Measurements from ENCODE around the gene AMBRA1.

Gene AMBRA1, protein sequence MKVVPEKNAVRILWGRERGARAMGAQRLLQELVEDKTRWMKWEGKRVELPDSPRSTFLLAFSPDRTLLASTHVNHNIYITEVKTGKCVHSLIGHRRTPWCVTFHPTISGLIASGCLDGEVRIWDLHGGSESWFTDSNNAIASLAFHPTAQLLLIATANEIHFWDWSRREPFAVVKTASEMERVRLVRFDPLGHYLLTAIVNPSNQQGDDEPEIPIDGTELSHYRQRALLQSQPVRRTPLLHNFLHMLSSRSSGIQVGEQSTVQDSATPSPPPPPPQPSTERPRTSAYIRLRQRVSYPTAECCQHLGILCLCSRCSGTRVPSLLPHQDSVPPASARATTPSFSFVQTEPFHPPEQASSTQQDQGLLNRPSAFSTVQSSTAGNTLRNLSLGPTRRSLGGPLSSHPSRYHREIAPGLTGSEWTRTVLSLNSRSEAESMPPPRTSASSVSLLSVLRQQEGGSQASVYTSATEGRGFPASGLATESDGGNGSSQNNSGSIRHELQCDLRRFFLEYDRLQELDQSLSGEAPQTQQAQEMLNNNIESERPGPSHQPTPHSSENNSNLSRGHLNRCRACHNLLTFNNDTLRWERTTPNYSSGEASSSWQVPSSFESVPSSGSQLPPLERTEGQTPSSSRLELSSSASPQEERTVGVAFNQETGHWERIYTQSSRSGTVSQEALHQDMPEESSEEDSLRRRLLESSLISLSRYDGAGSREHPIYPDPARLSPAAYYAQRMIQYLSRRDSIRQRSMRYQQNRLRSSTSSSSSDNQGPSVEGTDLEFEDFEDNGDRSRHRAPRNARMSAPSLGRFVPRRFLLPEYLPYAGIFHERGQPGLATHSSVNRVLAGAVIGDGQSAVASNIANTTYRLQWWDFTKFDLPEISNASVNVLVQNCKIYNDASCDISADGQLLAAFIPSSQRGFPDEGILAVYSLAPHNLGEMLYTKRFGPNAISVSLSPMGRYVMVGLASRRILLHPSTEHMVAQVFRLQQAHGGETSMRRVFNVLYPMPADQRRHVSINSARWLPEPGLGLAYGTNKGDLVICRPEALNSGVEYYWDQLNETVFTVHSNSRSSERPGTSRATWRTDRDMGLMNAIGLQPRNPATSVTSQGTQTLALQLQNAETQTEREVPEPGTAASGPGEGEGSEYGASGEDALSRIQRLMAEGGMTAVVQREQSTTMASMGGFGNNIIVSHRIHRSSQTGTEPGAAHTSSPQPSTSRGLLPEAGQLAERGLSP (N-terminal part only)

DNA sequence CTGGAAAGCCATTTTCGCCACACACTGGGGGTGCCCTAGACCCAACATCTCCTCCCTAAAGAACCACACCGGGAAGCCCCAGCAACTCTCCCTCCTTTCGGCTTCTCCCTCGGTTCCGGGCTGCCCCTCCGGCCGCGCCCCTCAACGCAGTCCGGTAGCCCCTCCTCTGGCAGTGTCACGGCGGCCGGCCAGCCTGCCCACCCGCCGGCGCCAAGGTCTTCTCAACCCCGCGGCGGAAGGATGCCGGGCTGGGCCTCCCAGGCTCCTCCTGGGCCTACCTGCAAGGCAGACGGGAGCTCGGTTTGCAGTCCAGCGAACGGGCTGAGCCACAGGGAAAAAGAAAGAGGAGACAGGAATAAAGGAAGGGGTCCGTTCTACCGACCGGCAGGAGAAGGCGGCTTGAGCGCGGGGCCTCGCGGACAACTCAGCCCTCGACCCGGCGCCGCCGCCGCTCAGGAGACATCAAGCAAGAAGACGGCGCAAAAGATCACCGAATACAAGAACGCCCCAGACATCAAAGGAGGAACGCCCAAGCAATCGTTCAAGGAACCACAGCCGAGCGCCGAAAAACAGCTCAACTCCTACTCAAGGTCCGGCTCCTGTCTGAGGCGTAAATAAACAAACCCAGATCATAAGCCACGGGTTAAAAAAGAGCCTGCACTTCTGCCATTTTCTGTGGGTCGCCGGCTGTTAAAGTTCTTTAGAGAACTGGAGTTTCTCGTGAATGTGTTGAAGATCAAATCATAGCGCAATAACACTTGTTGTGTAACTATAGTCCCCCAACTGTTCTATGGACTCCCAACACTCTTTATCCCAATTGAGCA lies at the start of gene AMBRA1:
Gene AMBRA1, minus strand, starts transcription at position 474 of the 824 bp plus-strand sequence. CDS start 45,643 bp downstream, outside the sequence.
- peak; percentile 94 for DNase-seq (ENCODE audit: low read depth, low spot score)
- peak within 1 kb of the TSS; percentile 78 for H3K4me3 ChIP-seq (ENCODE audit: low read depth, low read length)
- in situ Hi-C loops (cut with HindIII; ENCODE audit: low sequenced_read_pairs), result no loop called here
- TF ChIP-seq, protein P1, sequence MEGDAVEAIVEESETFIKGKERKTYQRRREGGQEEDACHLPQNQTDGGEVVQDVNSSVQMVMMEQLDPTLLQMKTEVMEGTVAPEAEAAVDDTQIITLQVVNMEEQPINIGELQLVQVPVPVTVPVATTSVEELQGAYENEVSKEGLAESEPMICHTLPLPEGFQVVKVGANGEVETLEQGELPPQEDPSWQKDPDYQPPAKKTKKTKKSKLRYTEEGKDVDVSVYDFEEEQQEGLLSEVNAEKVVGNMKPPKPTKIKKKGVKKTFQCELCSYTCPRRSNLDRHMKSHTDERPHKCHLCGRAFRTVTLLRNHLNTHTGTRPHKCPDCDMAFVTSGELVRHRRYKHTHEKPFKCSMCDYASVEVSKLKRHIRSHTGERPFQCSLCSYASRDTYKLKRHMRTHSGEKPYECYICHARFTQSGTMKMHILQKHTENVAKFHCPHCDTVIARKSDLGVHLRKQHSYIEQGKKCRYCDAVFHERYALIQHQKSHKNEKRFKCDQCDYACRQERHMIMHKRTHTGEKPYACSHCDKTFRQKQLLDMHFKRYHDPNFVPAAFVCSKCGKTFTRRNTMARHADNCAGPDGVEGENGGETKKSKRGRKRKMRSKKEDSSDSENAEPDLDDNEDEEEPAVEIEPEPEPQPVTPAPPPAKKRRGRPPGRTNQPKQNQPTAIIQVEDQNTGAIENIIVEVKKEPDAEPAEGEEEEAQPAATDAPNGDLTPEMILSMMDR (IDR thresholded peaks at IDR 0.05; ENCODE audit: low read depth, low read length), result no peak

DNA sequence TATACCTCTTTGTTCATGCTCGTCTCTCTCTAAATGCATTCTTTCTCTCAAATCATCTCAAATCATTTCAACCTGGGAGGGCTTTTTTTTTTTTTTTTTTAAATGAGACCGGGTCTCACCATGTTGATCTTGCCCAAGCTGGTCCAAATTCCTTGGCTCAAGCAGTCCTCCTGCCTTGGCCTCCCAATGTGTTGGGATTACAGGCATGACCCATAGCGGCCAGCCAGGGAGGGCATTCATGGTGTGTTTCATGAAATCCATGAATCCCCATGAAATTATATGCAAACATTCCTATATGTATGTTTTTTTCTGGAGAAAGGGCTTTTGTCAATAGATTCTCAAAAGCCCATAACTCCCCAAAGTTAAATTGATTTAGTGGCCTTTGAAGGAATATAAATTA lies 49.7 kb upstream of the AMBRA1 start:
- in situ Hi-C loops (cut with HindIII; ENCODE audit: low sequenced_read_pairs), result no loop called here
- TF ChIP-seq, protein P1 (IDR thresholded peaks at IDR 0.05; ENCODE audit: low read depth, low read length), result no peak
- DNase-seq (ENCODE audit: low read depth, low spot score), result no peak
- no peak overlapping the region for H3K4me3 ChIP-seq (ENCODE audit: low read depth, low read length)

DNA sequence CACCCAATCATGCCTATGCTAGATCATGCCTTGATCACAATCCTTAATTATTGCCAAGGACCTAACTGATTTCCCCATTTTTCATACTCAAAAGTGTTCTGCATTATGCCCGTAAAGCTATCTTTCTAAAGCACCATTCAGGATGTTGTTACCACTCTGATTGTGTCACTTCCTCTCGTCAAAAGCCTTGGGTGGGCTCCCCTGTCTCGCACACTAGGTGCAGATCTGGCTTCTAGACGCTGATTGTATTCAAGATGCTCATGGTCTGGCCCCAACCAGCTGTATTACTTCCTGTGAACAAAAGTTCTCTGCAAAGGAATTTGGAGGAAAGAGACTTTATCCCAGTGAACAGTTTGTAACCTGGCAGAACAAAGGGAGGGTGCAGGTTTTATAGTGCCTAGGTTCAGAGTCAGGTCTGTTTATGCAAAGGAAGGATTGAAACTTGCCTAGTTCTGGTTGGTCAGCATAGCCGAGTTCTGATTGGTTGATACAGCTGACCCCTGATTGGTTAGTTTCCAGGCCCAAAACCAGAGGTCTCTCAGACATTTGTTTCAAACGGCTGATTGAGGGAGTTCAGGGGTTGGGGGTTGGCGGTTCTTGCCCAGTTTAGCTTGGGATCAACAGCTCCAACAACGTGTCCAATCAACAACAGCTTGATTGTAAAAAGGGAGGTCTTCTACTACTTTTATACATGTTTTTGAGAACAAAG lies 49.0 kb upstream of the AMBRA1 start:
- no peak for DNase-seq (ENCODE audit: low read depth, low spot score)
- in situ Hi-C loops (cut with HindIII; ENCODE audit: low sequenced_read_pairs), result no loop called here
- TF ChIP-seq, protein P1 (IDR thresholded peaks at IDR 0.05; ENCODE audit: low read depth, low read length), result no peak
- no peak overlapping the region for H3K4me3 ChIP-seq (ENCODE audit: low read depth, low read length)

DNA sequence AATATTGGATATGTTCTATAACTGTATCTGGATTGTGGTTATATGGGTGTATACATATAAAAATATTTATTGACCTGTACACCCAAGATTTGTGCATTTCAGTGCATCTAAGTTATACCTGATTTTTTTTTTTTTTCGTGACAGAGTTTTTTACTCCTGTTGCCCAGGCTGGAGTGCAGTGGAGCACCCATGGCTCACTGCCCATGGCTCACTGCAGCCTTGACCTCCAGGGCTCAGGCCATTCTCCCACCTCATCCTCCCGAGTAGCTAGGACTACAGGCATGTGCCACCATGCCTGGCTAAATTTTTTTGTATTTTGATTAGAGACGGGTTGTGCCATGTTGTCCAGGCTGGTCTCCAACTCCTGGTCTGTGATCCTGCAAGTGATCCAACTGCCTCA lies 47.8 kb upstream of the AMBRA1 start:
- in situ Hi-C loops (cut with HindIII; ENCODE audit: low sequenced_read_pairs), result no loop called here
- TF ChIP-seq, protein P1 (IDR thresholded peaks at IDR 0.05; ENCODE audit: low read depth, low read length), result no peak
- no peak overlapping the region for H3K4me3 ChIP-seq (ENCODE audit: low read depth, low read length)
- DNase-seq (ENCODE audit: low read depth, low spot score), result no peak

DNA sequence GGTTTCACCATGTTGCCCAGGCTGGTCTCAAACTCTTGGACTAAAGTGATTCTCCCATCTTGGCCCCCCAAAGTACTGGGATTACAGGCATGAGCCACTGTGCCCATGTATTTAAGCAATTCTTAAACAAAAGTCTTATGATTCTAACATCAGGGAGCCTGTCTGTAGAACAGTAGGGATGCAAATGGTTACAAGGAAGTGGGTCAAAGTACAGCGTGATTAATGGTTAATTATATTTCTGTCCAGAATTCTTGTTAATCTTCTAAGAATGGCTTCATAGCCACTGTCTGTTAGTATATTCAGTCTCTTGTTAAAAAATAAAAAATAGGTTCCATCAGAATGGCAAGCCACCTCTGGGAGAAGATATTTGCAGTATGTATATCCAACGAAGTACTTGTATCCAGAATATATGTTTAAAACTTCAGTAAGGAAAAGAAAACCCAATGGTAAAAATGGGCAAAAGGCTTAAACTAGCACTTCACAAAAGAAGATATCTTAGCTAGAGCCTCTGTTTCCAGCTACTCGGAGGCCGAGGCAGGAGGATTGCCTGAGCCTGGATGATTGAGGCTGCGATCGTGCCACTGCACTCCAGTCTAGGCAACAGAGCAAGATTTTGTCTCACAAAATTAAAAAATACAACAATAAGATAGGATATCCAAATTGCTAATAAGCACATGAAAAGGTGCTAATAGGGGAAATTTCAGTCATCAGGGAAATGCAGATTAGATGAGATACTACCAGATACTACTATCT lies 46.4 kb upstream of the AMBRA1 start:
- DNase-seq (ENCODE audit: low read depth, low spot score), result no peak
- in situ Hi-C loops (cut with HindIII; ENCODE audit: low sequenced_read_pairs), result no loop called here
- no peak overlapping the region for H3K4me3 ChIP-seq (ENCODE audit: low read depth, low read length)
- TF ChIP-seq, protein P1 (IDR thresholded peaks at IDR 0.05; ENCODE audit: low read depth, low read length), result no peak
